ENCODE measurements around the gene MBOAT2. TPM values are rescaled to one million over a fixed set of nuclear protein-coding genes. Genes with fewer than 3 reads are reported as not detected.

The MBOAT2 gene
- total RNA-seq, 4 donors from 2014 or later = 5.7 to 12.6 (median 7.4) TPM

DNA sequence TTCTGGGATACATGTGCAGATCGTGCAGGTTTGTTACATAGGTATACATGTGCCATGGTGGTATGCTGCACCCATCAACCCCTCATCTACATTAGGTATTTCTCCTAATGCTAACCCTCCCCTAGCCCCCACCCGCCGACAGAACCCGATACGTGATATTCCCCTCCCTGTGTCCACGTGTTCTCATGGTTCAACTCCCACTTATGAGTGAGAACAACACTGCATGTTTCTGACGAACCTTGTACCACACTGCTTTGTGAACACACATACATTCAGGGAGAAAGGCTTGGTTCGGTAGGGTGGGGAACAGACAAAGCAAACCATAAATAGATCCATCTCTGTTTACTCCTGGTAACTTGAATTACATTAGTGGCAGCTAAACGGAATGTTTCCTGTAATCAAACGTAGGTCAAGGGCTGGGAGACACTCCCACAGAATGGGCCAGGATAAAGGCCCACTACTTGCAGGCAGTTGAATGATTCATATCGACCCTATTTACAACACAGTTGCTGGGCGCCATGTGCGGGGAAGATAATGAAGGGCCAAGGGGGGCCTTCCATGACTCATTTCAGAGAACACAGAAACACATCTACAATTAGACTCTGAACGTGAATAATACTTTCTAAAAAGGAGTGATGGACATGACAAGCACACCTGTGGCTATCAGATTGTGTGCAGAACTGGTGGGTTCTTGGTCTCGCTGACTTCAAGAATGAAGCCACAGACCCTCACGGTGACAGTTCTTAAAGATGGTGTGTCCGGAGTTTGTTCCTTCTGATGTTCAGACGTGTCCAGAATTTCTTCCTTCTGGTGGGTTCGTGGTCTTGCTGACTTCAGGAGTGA lies 109.3 kb downstream of the MBOAT2 start:
- TF ChIP-seq, protein P1, sequence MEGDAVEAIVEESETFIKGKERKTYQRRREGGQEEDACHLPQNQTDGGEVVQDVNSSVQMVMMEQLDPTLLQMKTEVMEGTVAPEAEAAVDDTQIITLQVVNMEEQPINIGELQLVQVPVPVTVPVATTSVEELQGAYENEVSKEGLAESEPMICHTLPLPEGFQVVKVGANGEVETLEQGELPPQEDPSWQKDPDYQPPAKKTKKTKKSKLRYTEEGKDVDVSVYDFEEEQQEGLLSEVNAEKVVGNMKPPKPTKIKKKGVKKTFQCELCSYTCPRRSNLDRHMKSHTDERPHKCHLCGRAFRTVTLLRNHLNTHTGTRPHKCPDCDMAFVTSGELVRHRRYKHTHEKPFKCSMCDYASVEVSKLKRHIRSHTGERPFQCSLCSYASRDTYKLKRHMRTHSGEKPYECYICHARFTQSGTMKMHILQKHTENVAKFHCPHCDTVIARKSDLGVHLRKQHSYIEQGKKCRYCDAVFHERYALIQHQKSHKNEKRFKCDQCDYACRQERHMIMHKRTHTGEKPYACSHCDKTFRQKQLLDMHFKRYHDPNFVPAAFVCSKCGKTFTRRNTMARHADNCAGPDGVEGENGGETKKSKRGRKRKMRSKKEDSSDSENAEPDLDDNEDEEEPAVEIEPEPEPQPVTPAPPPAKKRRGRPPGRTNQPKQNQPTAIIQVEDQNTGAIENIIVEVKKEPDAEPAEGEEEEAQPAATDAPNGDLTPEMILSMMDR (IDR thresholded peaks at IDR 0.05) = no peak
- DNase-seq (ENCODE audit: low spot score) (no peak), ATAC-seq (ENCODE audit: low FRiP score) (no peak)

DNA sequence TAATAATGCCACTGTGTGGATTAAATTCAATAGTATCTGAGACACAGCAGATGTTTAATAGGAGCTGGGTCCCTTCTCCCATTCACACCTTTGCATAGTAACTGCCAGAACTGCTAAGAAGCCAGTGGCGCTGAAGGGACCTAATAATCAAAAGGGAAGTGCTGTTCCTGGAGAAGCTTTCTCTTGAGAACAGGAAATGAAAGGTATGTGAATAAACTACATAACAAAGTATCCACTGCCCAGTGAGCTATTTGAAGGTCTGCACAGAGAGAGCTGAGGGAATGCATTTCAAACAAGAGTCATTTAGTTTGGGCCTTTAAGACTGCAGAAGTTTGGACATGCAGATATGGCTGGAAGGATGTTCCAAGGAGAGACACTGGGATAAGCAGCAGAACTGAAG lies 110.0 kb downstream of the MBOAT2 start:
- DNase-seq (ENCODE audit: low spot score) (no peak), ATAC-seq (ENCODE audit: low FRiP score) (no peak)
- TF ChIP-seq, protein P1 (IDR thresholded peaks at IDR 0.05) = no peak

DNA sequence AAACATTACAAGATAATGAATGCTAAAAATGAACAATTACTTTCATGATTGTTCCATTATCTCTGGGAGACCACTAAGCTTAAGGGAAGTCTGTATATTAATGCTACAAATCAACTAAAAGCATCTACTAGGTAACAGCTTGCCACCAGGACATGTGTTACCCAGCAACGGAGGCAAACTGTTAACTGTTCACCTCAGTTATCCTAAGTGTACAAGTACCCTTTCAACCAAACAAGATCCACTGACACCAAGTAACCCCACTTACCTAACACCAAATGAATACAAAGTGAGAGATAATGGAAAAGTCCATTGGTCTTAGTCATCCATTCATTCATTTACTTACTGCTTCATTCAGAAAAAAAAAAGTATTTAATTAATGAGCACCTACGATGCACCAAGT lies 111.4 kb downstream of the MBOAT2 start:
- TF ChIP-seq, protein P1 (IDR thresholded peaks at IDR 0.05) = no peak
- DNase-seq (ENCODE audit: low spot score) = no peak
- ATAC-seq (ENCODE audit: low FRiP score) = no peak

DNA sequence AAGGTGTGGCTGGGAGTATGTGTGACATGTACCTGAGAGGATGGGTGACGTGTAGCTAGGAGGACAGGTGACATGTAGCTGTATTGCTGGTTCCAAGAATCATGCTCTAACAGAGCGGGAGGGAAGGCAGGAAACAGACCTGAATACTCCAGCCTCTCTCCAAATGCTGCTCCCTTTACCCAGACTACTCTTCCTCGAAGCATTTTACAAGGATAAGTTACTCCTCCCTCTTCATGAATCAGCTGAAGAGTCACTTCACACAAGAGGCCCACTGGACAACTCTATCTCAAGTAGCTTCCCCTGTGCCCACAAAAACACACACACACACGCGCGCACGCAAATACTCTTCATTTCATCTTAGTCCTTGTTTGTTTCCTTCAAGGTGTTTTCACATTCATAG lies 113.5 kb downstream of the MBOAT2 start:
- ATAC-seq (ENCODE audit: low FRiP score) = no peak
- TF ChIP-seq, protein P1 (IDR thresholded peaks at IDR 0.05) = no peak
- DNase-seq (ENCODE audit: low spot score) = no peak

DNA sequence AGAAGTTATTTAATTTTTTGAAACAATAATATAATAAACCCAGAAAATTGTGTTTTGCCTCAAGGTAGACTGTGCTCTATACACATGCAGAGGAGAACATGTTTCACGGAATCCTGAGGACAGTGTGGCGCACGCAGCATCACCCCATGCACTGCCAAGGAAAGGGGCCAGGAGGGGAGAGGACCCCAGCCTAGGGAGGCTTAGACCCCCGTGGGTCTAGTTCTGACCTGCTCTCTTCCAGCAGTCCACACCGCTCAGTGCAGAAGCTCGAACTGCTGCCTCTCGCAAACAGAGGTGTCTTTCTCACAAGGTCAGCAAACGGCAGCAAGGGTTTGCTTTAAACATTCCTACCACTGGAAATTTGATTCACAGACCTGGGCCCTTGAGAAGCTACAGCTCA lies 114.5 kb downstream of the MBOAT2 start:
- ATAC-seq (ENCODE audit: low FRiP score) = no peak
- TF ChIP-seq, protein P1 (IDR thresholded peaks at IDR 0.05) = no peak
- DNase-seq (ENCODE audit: low spot score) = no peak

DNA sequence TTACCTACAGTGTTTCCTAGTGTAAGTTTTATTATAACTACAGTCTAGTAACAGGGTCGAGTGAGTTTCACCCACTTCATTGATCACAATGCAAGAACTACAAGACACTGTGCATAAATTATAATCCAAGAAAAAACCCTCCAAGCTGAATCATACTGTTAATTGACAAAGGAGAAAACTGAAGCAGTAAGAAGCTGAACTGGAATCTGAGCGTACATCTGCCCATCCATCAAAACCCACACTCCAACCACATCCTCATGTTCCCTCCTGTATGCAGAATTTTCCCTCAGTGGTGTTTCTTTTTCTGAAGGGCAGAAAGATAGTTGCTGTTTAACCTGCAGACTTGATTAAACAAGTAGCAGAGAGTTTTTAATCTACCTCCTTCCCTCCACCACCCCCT lies 116.6 kb downstream of the MBOAT2 start:
- no peak for ATAC-seq (ENCODE audit: low FRiP score)
- TF ChIP-seq, protein P1 (IDR thresholded peaks at IDR 0.05) = no peak
- no peak for DNase-seq (ENCODE audit: low spot score)

DNA sequence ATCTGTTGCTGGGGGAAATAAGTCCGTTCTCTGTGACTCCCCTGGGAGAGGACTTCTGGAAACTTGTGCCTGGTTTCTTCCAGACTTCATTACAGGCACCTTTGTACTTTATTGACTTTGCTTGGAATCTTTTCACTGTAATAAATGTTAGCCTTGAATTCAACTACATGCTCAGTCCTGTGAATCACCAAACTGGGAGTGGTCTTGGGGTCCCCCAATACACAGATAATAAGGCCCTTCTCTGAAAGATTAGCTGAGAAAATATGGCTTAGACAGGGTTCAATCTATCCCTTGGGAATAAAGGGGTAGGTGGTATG lies 117.3 kb downstream of the MBOAT2 start:
- ATAC-seq (ENCODE audit: low FRiP score) = no peak
- DNase-seq (ENCODE audit: low spot score) = no peak
- TF ChIP-seq, protein P1 (IDR thresholded peaks at IDR 0.05) = no peak
